Effector memory CD8-positive, alpha-beta T cell (primary cell): ENCODE results near the gene ANGEL1.
A peak's percentile ranks its signal among the peaks of the same experiment; 100 is the strongest.

ENCODE experiments used
- ATAC-seq: fragments of 150-1000 bp; cut with Tn5 transposase; replicated peaks from 2 replicates; pipeline ENCODE4 v1.10.0; 2021; ENCODE audit warnings: mild to moderate bottlenecking, moderate library complexity
- DNase-seq, 3 experiments: peaks; one replicate each; pipeline ENCODE4 v3.0.0; 2021
- H3K27ac Mint-ChIP-seq, 2 donors: one replicate each; pipeline ENCODE4 v1.8.0; 2022; ENCODE audit warnings: mild to moderate bottlenecking in 2 of 2, mixed read lengths in 2 of 2, moderate library complexity in 2 of 2
- H3K27me3 Mint-ChIP-seq, 2 donors: one replicate each; pipeline ENCODE4 v1.8.0; 2022; ENCODE audit warnings: mixed read lengths in 2 of 2
- H3K36me3 Mint-ChIP-seq: one replicate; pipeline ENCODE4 v1.8.0; 2022; ENCODE audit warnings: mild to moderate bottlenecking, moderate library complexity, mixed read lengths; ENCODE audit not compliant: insufficient read depth
- H3K4me1 Mint-ChIP-seq, 2 donors: one replicate each; pipeline ENCODE4 v1.8.0; 2022; ENCODE audit warnings: low read depth in 2 of 2, mixed read lengths in 2 of 2
- H3K4me3 Mint-ChIP-seq, 2 donors: one replicate each; pipeline ENCODE4 v1.8.0; 2022; ENCODE audit warnings: mild to moderate bottlenecking in 2 of 2, mixed read lengths in 2 of 2, moderate library complexity in 2 of 2
- H3K9me3 Mint-ChIP-seq, 2 donors: one replicate each; pipeline ENCODE4 v1.8.0; 2022; ENCODE audit warnings: mixed read lengths in 2 of 2

ANGEL1 gene

GRCh38 chr14:76808990-76809389, 3.7 kb downstream of the ANGEL1 start:
- Mint-ChIP-seq H3K36me3 (peaks cover 28% of the 10 kb centered on the region), H3K9me3 (no peaks in the 10 kb centered on the region), H3K4me3 (no peak overlapping the region), H3K27me3 (no peaks in the 10 kb centered on the region), H3K27ac (no peak overlapping the region), H3K4me1 (peaks cover 22 to 27% of the 10 kb centered on the region in 2 donors)
- DNase-seq, result no peak
- ATAC-seq, result no peak

- Mint-ChIP-seq H3K4me1 (peaks cover 20 to 24% of the 10 kb centered on the region in 2 donors), H3K4me3 (no peak overlapping the region), H3K36me3 (peaks cover 28% of the 10 kb centered on the region), H3K27ac (no peak overlapping the region), H3K9me3 (no peaks in the 10 kb centered on the region), H3K27me3 (no peaks in the 10 kb centered on the region)
- ATAC-seq, result no peak
- no peak for DNase-seq
Observed at GRCh38 chr14:76808011-76808410, 4.7 kb downstream of the ANGEL1 start.

- H3K36me3 Mint-ChIP-seq, result peaks cover 27% of the 10 kb centered on the region
- no peak overlapping the region for H3K27ac Mint-ChIP-seq
- H3K27me3 Mint-ChIP-seq, result no peaks in the 10 kb centered on the region
- H3K9me3 Mint-ChIP-seq, result no peaks in the 10 kb centered on the region
- ATAC-seq (no peak), DNase-seq (no peak)
- H3K4me1 Mint-ChIP-seq, result peaks cover 12 to 13% of the 10 kb centered on the region in 2 donors
- H3K4me3 Mint-ChIP-seq, result no peak overlapping the region
Observed at GRCh38 chr14:76806446-76806845, 6.2 kb downstream of the ANGEL1 start.

GRCh38 chr14:76793956-76794355, 18.7 kb downstream of the ANGEL1 start:
- Mint-ChIP-seq H3K36me3 (peaks cover 39% of the 10 kb centered on the region), H3K27ac (no peak overlapping the region), H3K4me1 (no peaks in the 10 kb centered on the region), H3K4me3 (no peak overlapping the region), H3K27me3 (no peaks in the 10 kb centered on the region), H3K9me3 (no peaks in the 10 kb centered on the region)
- DNase-seq (no peak), ATAC-seq (no peak)

- Mint-ChIP-seq H3K27ac (no peak overlapping the region), H3K27me3 (no peaks in the 10 kb centered on the region), H3K4me1 (no peaks in the 10 kb centered on the region), H3K4me3 (no peak overlapping the region), H3K36me3 (peaks cover 40% of the 10 kb centered on the region), H3K9me3 (no peaks in the 10 kb centered on the region)
- DNase-seq (no peak), ATAC-seq (no peak)
Observed at GRCh38 chr14:76793324-76793723, 19.4 kb downstream of the ANGEL1 start.

- Mint-ChIP-seq H3K9me3 (no peaks in the 10 kb centered on the region), H3K4me3 (no peak overlapping the region), H3K27ac (no peak overlapping the region), H3K27me3 (no peaks in the 10 kb centered on the region), H3K36me3 (peaks cover 47% of the 10 kb centered on the region), H3K4me1 (no peaks in the 10 kb centered on the region)
- ATAC-seq (no peak), DNase-seq (no peak)
Observed at GRCh38 chr14:76792422-76792821, 20.3 kb downstream of the ANGEL1 start.

- Mint-ChIP-seq H3K4me1 (peaks cover 11 to 12% of the 10 kb centered on the region in 2 donors), H3K36me3 (peaks cover 42% of the 10 kb centered on the region), H3K9me3 (no peaks in the 10 kb centered on the region), H3K27me3 (no peaks in the 10 kb centered on the region), H3K4me3 (no peak overlapping the region), H3K27ac (peak overlapping the region; percentile 84 to 88)
- DNase-seq (no peak), ATAC-seq (no peak)
Observed at GRCh38 chr14:76786601-76787000, 26.1 kb downstream of the ANGEL1 start.

- H3K27me3 Mint-ChIP-seq, result no peaks in the 10 kb centered on the region
- ATAC-seq (peak; percentile 94), DNase-seq (peak; percentile 22 to 43 (median 40))
- no peak overlapping the region for H3K4me3 Mint-ChIP-seq
- H3K36me3 Mint-ChIP-seq, result peaks cover 30% of the 10 kb centered on the region
- H3K9me3 Mint-ChIP-seq, result no peaks in the 10 kb centered on the region
- no peak overlapping the region for H3K27ac Mint-ChIP-seq
- H3K4me1 Mint-ChIP-seq, result peaks cover 11 to 12% of the 10 kb centered on the region in 2 donors
Observed at GRCh38 chr14:76784881-76785280, 27.8 kb downstream of the ANGEL1 start.

- no peaks in the 10 kb centered on the region for H3K9me3 Mint-ChIP-seq
- ATAC-seq (no peak), DNase-seq (no peak)
- H3K36me3 Mint-ChIP-seq, result peaks cover 25% of the 10 kb centered on the region
- no peak overlapping the region for H3K4me3 Mint-ChIP-seq
- peaks cover 11 to 12% of the 10 kb centered on the region in 2 donors for H3K4me1 Mint-ChIP-seq
- H3K27ac Mint-ChIP-seq, result peak overlapping the region; percentile 90 to 91
- H3K27me3 Mint-ChIP-seq, result no peaks in the 10 kb centered on the region
Observed at GRCh38 chr14:76784266-76784874, 28.3 kb downstream of the ANGEL1 start.

- Mint-ChIP-seq H3K4me3 (peak overlapping the region in 1 of 2 donors; percentile 15), H3K36me3 (peaks cover 12% of the 10 kb centered on the region), H3K27me3 (no peaks in the 10 kb centered on the region), H3K4me1 (peaks cover 12% of the 10 kb centered on the region in 2 donors), H3K9me3 (no peaks in the 10 kb centered on the region), H3K27ac (peak overlapping the region; percentile 90 to 91)
- ATAC-seq (no peak), DNase-seq (no peak)
Observed at GRCh38 chr14:76782885-76783566, 29.7 kb downstream of the ANGEL1 start.

GRCh38 chr14:76782115-76782884, 30.4 kb downstream of the ANGEL1 start:
- H3K9me3 Mint-ChIP-seq, result no peaks in the 10 kb centered on the region
- H3K4me1 Mint-ChIP-seq, result peaks cover 12% of the 10 kb centered on the region in 2 donors
- peak overlapping the region; percentile 90 to 91 for H3K27ac Mint-ChIP-seq
- DNase-seq, result no peak
- H3K36me3 Mint-ChIP-seq, result peaks cover 7% of the 10 kb centered on the region
- no peak for ATAC-seq
- no peaks in the 10 kb centered on the region for H3K27me3 Mint-ChIP-seq
- H3K4me3 Mint-ChIP-seq, result no peak overlapping the region

- no peak for ATAC-seq
- no peaks in the 10 kb centered on the region for H3K27me3 Mint-ChIP-seq
- peaks cover 7% of the 10 kb centered on the region for H3K36me3 Mint-ChIP-seq
- H3K9me3 Mint-ChIP-seq, result no peaks in the 10 kb centered on the region
- no peak overlapping the region for H3K4me3 Mint-ChIP-seq
- H3K4me1 Mint-ChIP-seq, result peaks cover 12% of the 10 kb centered on the region in 2 donors
- peak overlapping the region in 1 of 2 donors; percentile 90 for H3K27ac Mint-ChIP-seq
- DNase-seq, result no peak
Observed at GRCh38 chr14:76781648-76782051, 31.0 kb downstream of the ANGEL1 start.

- peaks cover 3% of the 10 kb centered on the region for H3K36me3 Mint-ChIP-seq
- DNase-seq, result no peak
- H3K9me3 Mint-ChIP-seq, result no peaks in the 10 kb centered on the region
- no peaks in the 10 kb centered on the region for H3K27me3 Mint-ChIP-seq
- peak overlapping the region; percentile 13 to 49 for H3K27ac Mint-ChIP-seq
- H3K4me1 Mint-ChIP-seq, result peaks cover 12% of the 10 kb centered on the region in 2 donors
- no peak overlapping the region for H3K4me3 Mint-ChIP-seq
- ATAC-seq, result no peak
Observed at GRCh38 chr14:76780875-76781647, 31.6 kb downstream of the ANGEL1 start.
